Uterus (tissue), 4 donors: ENCODE results near the gene MSRB3. TPM values are rescaled to one million over a fixed set of nuclear protein-coding genes. Genes with fewer than 3 reads are reported as not detected.

Experiments used
- DNase-seq, 2 donors: peaks; one replicate each; pipeline ENCODE4 v3.0.0-alpha.2; 2019 to 2020
- H3K27ac ChIP-seq, 2 donors: fragments of 200-600 bp; sonication (generic); 1 replicate in 1 of 2; 2 replicates in 1 of 2; pipeline ENCODE4 v1.5.1; 2016 to 2018
- H3K27me3 ChIP-seq, 2 donors: fragments of 200-600 bp; sonication (generic); one replicate each; pipeline ENCODE4 v1.5.1; 2018 to 2019; ENCODE audit warnings: control low read depth in 1 of 2
- H3K36me3 ChIP-seq, 2 donors: fragments of 200-600 bp; sonication (generic); one replicate each; pipeline ENCODE4 v1.5.1; 2019; ENCODE audit warnings: control low read depth in 1 of 2
- H3K4me1 ChIP-seq, 2 donors: fragments of 200-600 bp; sonication (generic); one replicate each; pipeline ENCODE4 v1.5.1; 2018 to 2019; ENCODE audit warnings: control low read depth in 1 of 2
- H3K4me3 ChIP-seq, 2 donors: fragments of 200-600 bp; sonication (generic); 1 replicate in 1 of 2; 2 replicates in 1 of 2; pipeline ENCODE4 v1.5.1; 2018 to 2019; ENCODE audit warnings: mild to moderate bottlenecking in 1 of 2
- H3K9me3 ChIP-seq, 2 donors: fragments of 200-600 bp; sonication (generic); one replicate each; pipeline ENCODE4 v1.5.1; 2019; ENCODE audit warnings: control low read depth in 1 of 2
- POLR2A ChIP-seq, 2 donors: fragments of 450-650 bp; IDR thresholded peaks; one replicate each; pipeline ENCODE4 v1.6.1; 2016; ENCODE audit warnings: antibody characterized with exemption in 2 of 2, mild to moderate bottlenecking in 1 of 2, moderate library complexity in 1 of 2
- intact Hi-C: fragments of 100-400 bp; cut with DNase I; formaldehyde crosslinking; loops from one replicate; pipeline ENCODE4 v1.15.1; 2023; ENCODE audit warnings: low total_unique reads
- total RNA-seq, 4 donors: library from RNA; depleted of rRNA in 3 of 4; stranded (reverse); fragments of >200 nt in 3 of 4; gene quantifications; one replicate each; pipeline versions ENCODE4 v1.1.0 to v1.2.4, GENCODE V29; 2014 to 2023
- TF ChIP-seq, protein P1 (sequence below), 4 experiments: fragments of 200-600 bp in 2 of 4; fragments of 450-650 bp in 2 of 4; sonication (generic) in 2 of 4; IDR thresholded peaks; one replicate each; pipeline ENCODE4 v1.5.1; 2016 to 2019; ENCODE audit warnings: antibody characterized with exemption in 4 of 4, mild to moderate bottlenecking in 2 of 4, moderate library complexity in 1 of 4
- donor health status: DM: yes; HTN: yes; CAD: no.

Gene MSRB3
- total RNA-seq, 4 donors from 2014 or later = 53.8 to 126 (median 95.2) TPM

DNA sequence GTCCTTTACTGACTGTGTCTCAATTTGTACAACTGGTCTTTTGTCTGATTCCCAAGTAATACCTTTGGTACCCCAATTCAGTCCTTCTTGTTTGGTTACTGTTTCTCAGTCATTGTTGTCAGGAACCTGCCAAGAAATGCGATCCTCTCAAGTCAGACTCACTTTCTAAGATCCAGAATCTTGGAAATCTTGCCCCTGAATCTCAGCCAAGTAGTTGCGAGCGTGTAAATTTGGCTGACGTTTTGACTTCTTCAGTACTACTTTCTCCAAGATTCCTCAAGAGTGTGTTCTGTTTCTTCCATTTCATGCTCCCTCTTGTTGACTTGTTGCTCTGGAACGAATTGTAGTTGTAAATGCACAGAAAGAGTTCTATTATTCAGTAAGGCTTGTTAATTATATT lies 114.0 kb downstream of the MSRB3 start:
- no peaks in the 10 kb centered on the region for H3K9me3 ChIP-seq
- intact Hi-C loops = no loop called here
- H3K4me1 ChIP-seq = no peaks in the 10 kb centered on the region
- H3K27me3 ChIP-seq = no peaks in the 10 kb centered on the region
- DNase-seq = no peak
- no peak overlapping the region for H3K4me3 ChIP-seq
- H3K36me3 ChIP-seq = no peaks in the 10 kb centered on the region
- no peak for TF ChIP-seq POLR2A (IDR thresholded peaks at IDR 0.05)
- TF ChIP-seq, protein P1, sequence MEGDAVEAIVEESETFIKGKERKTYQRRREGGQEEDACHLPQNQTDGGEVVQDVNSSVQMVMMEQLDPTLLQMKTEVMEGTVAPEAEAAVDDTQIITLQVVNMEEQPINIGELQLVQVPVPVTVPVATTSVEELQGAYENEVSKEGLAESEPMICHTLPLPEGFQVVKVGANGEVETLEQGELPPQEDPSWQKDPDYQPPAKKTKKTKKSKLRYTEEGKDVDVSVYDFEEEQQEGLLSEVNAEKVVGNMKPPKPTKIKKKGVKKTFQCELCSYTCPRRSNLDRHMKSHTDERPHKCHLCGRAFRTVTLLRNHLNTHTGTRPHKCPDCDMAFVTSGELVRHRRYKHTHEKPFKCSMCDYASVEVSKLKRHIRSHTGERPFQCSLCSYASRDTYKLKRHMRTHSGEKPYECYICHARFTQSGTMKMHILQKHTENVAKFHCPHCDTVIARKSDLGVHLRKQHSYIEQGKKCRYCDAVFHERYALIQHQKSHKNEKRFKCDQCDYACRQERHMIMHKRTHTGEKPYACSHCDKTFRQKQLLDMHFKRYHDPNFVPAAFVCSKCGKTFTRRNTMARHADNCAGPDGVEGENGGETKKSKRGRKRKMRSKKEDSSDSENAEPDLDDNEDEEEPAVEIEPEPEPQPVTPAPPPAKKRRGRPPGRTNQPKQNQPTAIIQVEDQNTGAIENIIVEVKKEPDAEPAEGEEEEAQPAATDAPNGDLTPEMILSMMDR (IDR thresholded peaks at IDR 0.05) = no peak
- H3K27ac ChIP-seq = no peak overlapping the region

DNA sequence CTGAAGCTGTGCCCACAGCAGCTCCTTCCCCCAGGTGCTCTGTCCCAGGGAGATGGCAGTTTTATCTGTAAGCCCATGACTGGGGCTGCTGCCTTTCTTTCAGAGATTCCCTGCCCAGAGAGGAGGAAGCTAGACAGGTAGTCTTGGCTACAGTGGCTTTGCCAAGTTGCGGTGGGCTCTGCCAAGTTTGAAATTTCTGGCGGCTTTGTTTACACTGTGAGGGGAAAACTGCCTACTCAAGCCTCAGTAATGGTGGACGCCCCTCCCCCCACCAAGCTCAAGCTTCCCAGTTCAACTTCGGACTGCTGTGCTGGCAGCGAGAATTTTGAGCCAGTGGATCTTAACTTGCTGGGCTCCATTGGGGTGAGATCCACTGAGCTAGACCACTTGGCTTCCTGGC lies 124.7 kb downstream of the MSRB3 start:
- Histone ChIP-seq H3K27ac (no peak overlapping the region), H3K27me3 (no peaks in the 10 kb centered on the region), H3K4me3 (no peak overlapping the region), H3K36me3 (no peaks in the 10 kb centered on the region), H3K9me3 (peaks cover 0 to 3% of the 10 kb centered on the region in 2 donors), H3K4me1 (no peaks in the 10 kb centered on the region)
- DNase-seq = no peak
- intact Hi-C loops = no loop called here
- no peak for TF ChIP-seq POLR2A (IDR thresholded peaks at IDR 0.05)
- TF ChIP-seq, protein P1 (IDR thresholded peaks at IDR 0.05) = no peak

DNA sequence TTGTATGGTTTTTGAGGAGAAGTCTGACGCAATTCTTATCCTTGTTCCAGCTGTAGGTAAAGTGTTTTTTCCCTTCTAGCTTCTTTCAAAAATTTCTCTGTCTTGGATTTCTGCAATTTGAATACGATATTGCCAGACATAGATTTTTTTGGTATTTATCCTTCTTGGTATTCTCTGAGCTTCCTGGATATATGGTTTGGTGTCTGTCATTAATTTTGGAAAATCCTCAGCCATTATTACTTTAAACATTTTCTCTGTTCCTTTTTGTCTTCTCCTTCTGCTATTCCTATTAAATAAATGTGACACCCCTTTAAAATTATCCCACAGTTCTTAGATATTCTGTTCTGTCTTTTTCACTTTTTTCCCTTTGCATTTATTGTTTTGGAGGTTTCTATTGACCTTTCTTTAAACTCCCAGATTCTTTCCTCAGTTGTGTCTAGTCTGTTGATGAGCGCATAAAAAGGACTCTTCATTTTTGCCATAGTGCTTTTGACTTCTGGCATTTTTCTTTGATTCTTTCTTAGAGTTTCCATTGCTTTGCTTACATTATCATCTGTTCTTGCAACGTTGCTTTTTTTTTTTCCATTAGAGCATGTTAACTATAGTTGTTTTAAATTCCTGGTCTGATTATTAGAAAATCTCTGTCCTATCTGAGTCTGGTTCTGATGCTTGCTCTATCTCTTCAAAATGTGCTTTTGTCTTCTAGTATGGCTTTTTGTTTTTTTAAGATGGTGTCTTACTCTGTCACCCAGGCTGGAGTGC lies 129.1 kb downstream of the MSRB3 start:
- no peaks in the 10 kb centered on the region for H3K9me3 ChIP-seq
- intact Hi-C loops = no loop called here
- TF ChIP-seq, protein P1 (IDR thresholded peaks at IDR 0.05) = no peak
- no peak for TF ChIP-seq POLR2A (IDR thresholded peaks at IDR 0.05)
- no peaks in the 10 kb centered on the region for H3K27me3 ChIP-seq
- no peaks in the 10 kb centered on the region for H3K36me3 ChIP-seq
- no peaks in the 10 kb centered on the region for H3K4me1 ChIP-seq
- no peak overlapping the region for H3K4me3 ChIP-seq
- no peak overlapping the region for H3K27ac ChIP-seq
- no peak for DNase-seq

DNA sequence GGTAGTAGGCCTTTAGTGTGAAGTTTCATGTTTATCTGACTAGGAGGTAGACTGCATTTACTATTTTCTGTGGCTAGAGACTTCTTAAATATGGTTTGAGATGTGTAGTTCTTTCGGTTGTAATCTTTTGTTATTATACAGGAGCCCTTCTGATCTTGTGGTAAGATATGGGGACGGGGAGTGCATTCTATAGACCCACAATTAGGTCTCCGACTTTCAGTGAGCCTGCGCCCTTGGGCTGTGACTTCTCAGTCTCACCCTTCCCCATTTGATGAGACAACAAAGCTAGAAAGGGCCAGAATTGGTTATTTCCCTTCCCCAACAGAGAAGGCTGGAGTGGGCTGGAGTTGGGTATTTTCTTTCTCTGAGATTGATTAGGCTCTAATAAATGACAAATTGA lies 130.0 kb downstream of the MSRB3 start:
- Histone ChIP-seq H3K4me3 (no peak overlapping the region), H3K36me3 (no peaks in the 10 kb centered on the region), H3K27ac (no peak overlapping the region), H3K27me3 (no peaks in the 10 kb centered on the region), H3K9me3 (no peaks in the 10 kb centered on the region), H3K4me1 (no peaks in the 10 kb centered on the region)
- TF ChIP-seq POLR2A (IDR thresholded peaks at IDR 0.05) = no peak
- TF ChIP-seq, protein P1 (IDR thresholded peaks at IDR 0.05) = no peak
- no peak for DNase-seq
- intact Hi-C loops = no loop called here

DNA sequence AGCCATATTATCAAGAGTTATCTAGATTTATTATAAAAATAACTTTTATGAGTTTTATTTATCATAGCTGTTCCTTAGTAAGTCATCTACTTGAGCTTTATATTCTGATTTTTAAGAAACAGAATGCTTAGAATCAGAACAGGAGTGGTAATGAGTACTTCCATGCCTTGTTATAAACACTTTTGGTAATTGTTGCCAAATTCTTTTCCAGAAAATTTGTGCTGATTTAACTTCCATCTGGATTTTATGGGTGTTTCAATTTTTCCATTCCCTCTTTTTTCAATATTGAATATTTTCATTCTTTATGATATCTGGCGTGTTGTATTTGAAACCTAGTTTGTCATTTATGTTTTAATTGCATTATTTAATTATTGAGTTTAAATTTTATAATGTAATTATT lies 131.2 kb downstream of the MSRB3 start:
- TF ChIP-seq POLR2A (IDR thresholded peaks at IDR 0.05) = no peak
- TF ChIP-seq, protein P1 (IDR thresholded peaks at IDR 0.05) = no peak
- DNase-seq = no peak
- Histone ChIP-seq H3K27me3 (no peaks in the 10 kb centered on the region), H3K4me1 (no peaks in the 10 kb centered on the region), H3K4me3 (no peak overlapping the region), H3K9me3 (no peaks in the 10 kb centered on the region), H3K27ac (no peak overlapping the region), H3K36me3 (no peaks in the 10 kb centered on the region)
- intact Hi-C loops = no loop called here
